Breast epithelium (tissue), 4 donors: Measurements from ENCODE around the gene CCDC149. TPM values are rescaled to one million over a fixed set of nuclear protein-coding genes. Genes with fewer than 3 reads are reported as not detected.
A peak's percentile ranks its signal among the peaks of the same experiment; 100 is the strongest.

Experiments
- DNase-seq, 2 donors: peaks; one replicate each; pipeline ENCODE4 v3.0.0-alpha.2; 2019; ENCODE audit warnings: low spot score in 2 of 2
- H3K27ac ChIP-seq, 2 donors: fragments of 200-600 bp; sonication (generic) in 1 of 2; one replicate each; pipeline ENCODE4 v1.5.1; 2016 to 2019; ENCODE audit warnings: mild to moderate bottlenecking in 1 of 2
- H3K27me3 ChIP-seq, 2 donors: fragments of 200-600 bp; sonication (generic) in 1 of 2; one replicate each; pipeline versions ENCODE4 v1.5.1 to v1.6.0; 2017 to 2019; ENCODE audit warnings: control low read depth in 1 of 2, mild to moderate bottlenecking in 1 of 2
- H3K36me3 ChIP-seq: fragments of 200-600 bp; one replicate; pipeline ENCODE4 v1.5.1; 2019
- H3K4me1 ChIP-seq, 2 donors: fragments of 200-600 bp; sonication (generic); one replicate each; pipeline ENCODE4 v1.5.1; 2016 to 2019; ENCODE audit warnings: control low read depth in 1 of 2
- H3K4me3 ChIP-seq, 3 donors: fragments of 200-600 bp; sonication (generic); 1 replicate in 2 of 3; 2 replicates in 1 of 3; pipeline ENCODE4 v1.5.1; 2016 to 2019; ENCODE audit warnings: mild to moderate bottlenecking in 3 of 3, moderate library complexity in 2 of 3
- H3K9me3 ChIP-seq, 2 donors: fragments of 200-600 bp; sonication (generic) in 1 of 2; one replicate each; pipeline ENCODE4 v1.5.1; 2016 to 2019; ENCODE audit warnings: control low read depth in 1 of 2
- POLR2A ChIP-seq: fragments of 450-650 bp; IDR thresholded peaks from one replicate; pipeline ENCODE4 v1.6.1; 2016; ENCODE audit warnings: antibody characterized with exemption, mild to moderate bottlenecking, moderate library complexity
- POLR2AphosphoS5 ChIP-seq, 3 donors: sonication (generic); formaldehyde crosslinking; IDR thresholded peaks; one replicate each; pipeline ENCODE4 v1.6.1; 2017; ENCODE audit warnings: antibody characterized with exemption in 3 of 3
- intact Hi-C: fragments of 100-400 bp; cut with DNase I; formaldehyde crosslinking; loops from one replicate; pipeline ENCODE4 v1.15.1; 2023; ENCODE audit warnings: low total_unique reads
- total RNA-seq, 3 donors: library from RNA; depleted of rRNA; stranded (reverse); fragments of >200 nt; gene quantifications; one replicate each; pipeline ENCODE4 v1.1.0, GENCODE V29; 2016
- TF ChIP-seq, protein P1 (sequence below), 3 donors: fragments of 450-650 bp; IDR thresholded peaks; one replicate each; pipeline ENCODE4 v1.5.1; 2016 to 2017; ENCODE audit warnings: antibody characterized with exemption in 3 of 3, mild to moderate bottlenecking in 3 of 3, moderate library complexity in 3 of 3

The CCDC149 gene
- total RNA-seq, 3 donors from 2014 or later = 15.8 to 21.0 (median 18.6) TPM

DNA sequence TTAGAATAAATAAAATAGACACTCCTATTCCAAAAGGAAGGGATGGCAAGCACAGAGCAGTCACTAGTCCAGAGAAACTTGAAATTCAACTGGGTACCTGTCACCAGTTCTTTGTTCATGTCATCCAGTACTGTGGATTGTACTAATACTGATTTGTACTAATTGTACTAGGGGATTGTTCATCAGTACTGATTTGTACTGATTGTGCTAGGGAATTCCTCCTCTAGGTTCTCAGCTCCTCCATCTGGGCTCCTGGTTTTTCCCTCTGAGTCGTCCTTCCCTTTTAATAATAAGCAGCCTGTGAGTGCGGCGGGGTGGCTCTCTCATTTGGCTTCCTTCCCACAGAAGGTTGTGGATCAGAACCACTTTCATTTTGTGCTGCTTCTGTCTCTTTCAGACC lies 148.5 kb downstream of the CCDC149 start:
- H3K27ac ChIP-seq = no peak overlapping the region

DNA sequence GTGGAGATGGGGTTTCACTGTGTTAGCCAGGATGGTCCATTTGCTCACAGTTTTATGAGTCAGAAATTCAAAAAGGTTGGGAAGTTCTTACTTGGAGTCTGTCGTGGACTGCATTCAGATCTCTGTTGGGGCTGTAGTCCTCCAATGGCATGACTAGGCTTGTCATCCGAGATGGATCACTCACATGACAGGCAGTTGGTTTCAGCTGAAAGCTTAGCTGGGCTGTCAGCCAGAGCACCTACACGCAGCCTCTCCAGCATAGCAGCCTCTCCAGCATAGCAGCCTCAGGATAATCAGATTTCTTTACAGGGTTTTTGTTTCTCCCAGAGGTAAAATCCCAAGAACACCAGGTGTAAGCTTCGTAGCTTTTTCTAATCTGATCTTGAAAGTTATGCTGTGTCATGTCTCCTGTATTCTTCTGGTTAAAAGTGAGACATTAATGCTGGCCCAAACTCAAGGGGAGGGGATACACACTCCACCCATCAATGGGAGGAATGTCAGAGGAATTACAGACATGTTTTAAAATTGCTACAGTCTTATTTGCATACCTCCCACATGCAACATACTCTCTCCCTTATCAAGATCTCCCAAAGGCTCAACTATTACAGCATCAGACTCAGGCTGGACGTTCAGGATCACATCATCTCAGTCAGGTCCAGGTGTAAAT lies 149.1 kb downstream of the CCDC149 start:
- intact Hi-C loops = no loop called here
- Histone ChIP-seq H3K9me3 (no peaks in the 10 kb centered on the region), H3K4me1 (no peaks in the 10 kb centered on the region), H3K27me3 (no peaks in the 10 kb centered on the region), H3K36me3 (no peaks in the 10 kb centered on the region), H3K4me3 (no peak overlapping the region), H3K27ac (peak overlapping the region in 1 of 2 donors; percentile 38)
- peak; percentile 37 to 58 for DNase-seq
- TF ChIP-seq POLR2A = no peak
- TF ChIP-seq, protein P1, sequence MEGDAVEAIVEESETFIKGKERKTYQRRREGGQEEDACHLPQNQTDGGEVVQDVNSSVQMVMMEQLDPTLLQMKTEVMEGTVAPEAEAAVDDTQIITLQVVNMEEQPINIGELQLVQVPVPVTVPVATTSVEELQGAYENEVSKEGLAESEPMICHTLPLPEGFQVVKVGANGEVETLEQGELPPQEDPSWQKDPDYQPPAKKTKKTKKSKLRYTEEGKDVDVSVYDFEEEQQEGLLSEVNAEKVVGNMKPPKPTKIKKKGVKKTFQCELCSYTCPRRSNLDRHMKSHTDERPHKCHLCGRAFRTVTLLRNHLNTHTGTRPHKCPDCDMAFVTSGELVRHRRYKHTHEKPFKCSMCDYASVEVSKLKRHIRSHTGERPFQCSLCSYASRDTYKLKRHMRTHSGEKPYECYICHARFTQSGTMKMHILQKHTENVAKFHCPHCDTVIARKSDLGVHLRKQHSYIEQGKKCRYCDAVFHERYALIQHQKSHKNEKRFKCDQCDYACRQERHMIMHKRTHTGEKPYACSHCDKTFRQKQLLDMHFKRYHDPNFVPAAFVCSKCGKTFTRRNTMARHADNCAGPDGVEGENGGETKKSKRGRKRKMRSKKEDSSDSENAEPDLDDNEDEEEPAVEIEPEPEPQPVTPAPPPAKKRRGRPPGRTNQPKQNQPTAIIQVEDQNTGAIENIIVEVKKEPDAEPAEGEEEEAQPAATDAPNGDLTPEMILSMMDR (IDR thresholded peaks at IDR 0.05) = no peak
- no peak for TF ChIP-seq POLR2AphosphoS5 (IDR thresholded peaks at IDR 0.05)

More for the DNA sequence above, 148.5 kb downstream of the CCDC149 start:
- Histone ChIP-seq H3K27me3 (no peaks in the 10 kb centered on the region), H3K36me3 (no peaks in the 10 kb centered on the region), H3K4me1 (no peaks in the 10 kb centered on the region), H3K9me3 (no peaks in the 10 kb centered on the region), H3K4me3 (no peak overlapping the region)
- TF ChIP-seq POLR2A (no peak), POLR2AphosphoS5 (IDR thresholded peaks at IDR 0.05) (no peak)
- TF ChIP-seq, protein P1 (IDR thresholded peaks at IDR 0.05) = no peak
- intact Hi-C loops = no loop called here
- no peak for DNase-seq

Other genes with a start within 250 kb of the CCDC149 start
- gene SOD3, start 117.5 kb downstream of the CCDC149 start, total RNA-seq = 100 to 1,000 TPM in 1 of 3 donors, 10 to 100 TPM in 2; 22.0 to 131 (median 77.3) TPM
- gene LGI2, start 117.9 kb upstream of the CCDC149 start, total RNA-seq = 1 to 10 TPM in 2 of 3 donors, under 1 TPM in 1; 0.33 to 2.2 (median 1.2) TPM
- gene SEPSECS, start 247.4 kb upstream of the CCDC149 start, total RNA-seq = 10 to 100 TPM in 2 of 3 donors, 1 to 10 TPM in 1; 8.8 to 18.7 (median 10.8) TPM